ENCODE measurements around the gene LHX4.

DNA sequence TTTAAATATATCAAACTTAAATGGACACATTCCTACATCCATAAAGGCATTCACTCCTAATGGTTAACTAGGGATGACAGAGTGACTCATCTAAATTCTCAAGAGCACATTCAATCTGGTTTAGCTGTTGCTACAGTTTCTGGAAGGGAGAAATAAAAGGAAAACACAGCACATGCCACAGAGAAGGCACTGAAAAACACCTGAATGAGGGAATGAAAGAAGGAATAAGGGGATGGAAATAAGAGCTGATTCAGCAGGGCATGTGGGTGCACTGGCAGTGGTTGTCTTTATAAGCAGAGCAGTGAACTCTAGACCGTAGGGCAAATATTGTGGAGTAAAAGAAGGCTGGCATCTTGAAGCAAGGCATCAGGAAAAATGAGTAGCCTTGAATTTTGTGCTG lies 79.3 kb downstream of the LHX4 start:
- no peak for TF ChIP-seq CTCF (IDR thresholded peaks at IDR 0.05)
- TF ChIP-seq EP300 (IDR thresholded peaks at IDR 0.05; ENCODE audit: low read depth) = no peak
- TF ChIP-seq POLR2AphosphoS5 (IDR thresholded peaks at IDR 0.05) = no peak
- no peak for TF ChIP-seq POLR2A (IDR thresholded peaks at IDR 0.05)

Measured in transverse colon (tissue), 4 donors.